ENCODE measurements around the gene ZNF816. TPM values are rescaled to one million over a fixed set of nuclear protein-coding genes. Genes with fewer than 3 reads are reported as not detected.

ZNF816 gene
- total RNA-seq (2021): 10.8 to 15.3 TPM (median 12.4 TPM) in 3 replicates
- Bru-seq, nascent RNA: percentile 93 among the genes with signal in this experiment
- long read RNA-seq, experiment 1, transcript ZNF816-206 (4 exons, 2,504 nt): major isoform, 14 of 45 reads
- long read RNA-seq, experiment 1, transcript ZNF816-207 (4 exons, 553 nt): minor isoform, 11 of 45 reads
- long read RNA-seq, experiment 1, partial matches to known transcripts: 2 of 45 reads
- long read RNA-seq, experiment 1, other reads (novel, unspliced or antisense): 9 of 45 reads
- long read RNA-seq, experiment 2, partial matches to known transcripts: 0 of 7 reads
- long read RNA-seq, experiment 2, other reads (novel, unspliced or antisense): 3 of 7 reads
- long read RNA-seq, experiment 3, transcript ZNF816-207 (4 exons, 553 nt): major isoform, 6 of 15 reads
- long read RNA-seq, experiment 3, transcript ZNF816-206 (4 exons, 2,504 nt): major isoform, 6 of 15 reads
- long read RNA-seq, experiment 3, partial matches to known transcripts: 0 of 15 reads
- long read RNA-seq, experiment 3, other reads (novel, unspliced or antisense): 2 of 15 reads

DNA sequence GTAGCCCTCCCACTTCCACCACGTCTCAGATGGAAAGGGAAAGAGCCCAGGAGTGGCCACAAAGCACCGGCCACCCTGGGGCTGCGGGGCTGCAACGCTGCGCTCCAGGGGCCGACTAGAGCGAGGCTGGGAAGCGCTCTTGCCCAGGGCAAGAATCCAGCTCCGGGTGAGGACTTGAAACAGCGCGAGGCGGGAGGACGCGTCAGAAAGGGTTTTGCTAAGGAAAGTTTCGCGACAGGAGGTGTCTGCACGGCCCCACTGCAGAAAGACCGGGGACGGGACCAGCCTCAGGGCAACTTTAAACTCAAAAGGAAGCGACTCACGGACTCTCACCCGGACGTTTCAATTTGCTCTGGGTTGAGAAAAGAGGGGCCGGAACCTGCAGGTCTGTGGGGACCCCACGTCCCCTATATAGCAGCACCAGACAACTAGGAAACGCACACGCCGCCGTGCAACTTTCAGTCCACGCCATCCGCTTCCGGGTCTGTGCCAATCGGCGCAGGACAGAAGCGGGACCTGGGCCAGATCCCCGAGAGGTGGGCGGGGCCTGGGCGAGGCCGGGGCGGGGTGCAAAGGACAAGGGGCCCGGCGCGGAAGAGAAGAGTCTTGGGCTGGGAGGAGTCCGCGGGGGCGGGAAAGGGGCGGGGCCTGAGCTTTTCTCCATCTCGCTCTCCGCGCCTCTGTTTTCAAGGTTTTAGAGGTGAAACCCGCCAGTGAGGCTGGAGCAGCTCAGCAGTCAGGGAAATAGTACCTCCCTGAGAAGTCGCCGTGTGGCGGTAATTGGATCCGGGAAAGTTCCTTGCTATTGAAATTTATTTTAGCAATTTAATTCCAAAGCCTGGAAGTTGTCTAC lies at the start of gene ZNF816:
Gene ZNF816 (minus strand): TSS at position 488 of the 853 bp plus-strand sequence. CDS start 6,792 bp downstream, outside the sequence.
- CTCF ChIA-PET: interaction anchor here (0.6 to 3.5 kb wide), 14 partner anchors 15 to 232 kb away, joined by 3 to 16 read pairs (median 4); partner anchors contain the start of gene ZNF320
- peaks cover under 1% of the 10 kb centered on the region; the same call in 1 of the 2 replicates for H3K27me3 Mint-ChIP-seq (ENCODE audit: low read depth)

GRCh38 chr19:53012006-53012405 lies 49.3 kb upstream of the ZNF816 start:
- ATAC-seq: no peak
- CTCF ChIA-PET: no interaction called here
- Mint-ChIP-seq H3K9me3 (no peaks in the 10 kb centered on the region), H3K27ac (no peak overlapping the region), H3K4me1 (peaks cover 10% of the 10 kb centered on the region), H3K4me3 (no peak overlapping the region), H3K36me3 (no peaks in the 10 kb centered on the region), H3K27me3 (ENCODE audit: low read depth) (peaks cover 10% of the 10 kb centered on the region)
- POLR2A ChIA-PET: interaction anchor here (0.7 kb wide), 1 partner anchor 933 kb away, joined by 3 read pairs; no protein-coding TSS in a partner anchor
- TF ChIP-seq HMGA2 (CRISPR knock-in tag; IDR thresholded peaks at IDR 0.05): no peak
- TF ChIP-seq ZBTB43 (CRISPR knock-in tag; IDR thresholded peaks at IDR 0.05): no peak
- TF ChIP-seq, protein P1, sequence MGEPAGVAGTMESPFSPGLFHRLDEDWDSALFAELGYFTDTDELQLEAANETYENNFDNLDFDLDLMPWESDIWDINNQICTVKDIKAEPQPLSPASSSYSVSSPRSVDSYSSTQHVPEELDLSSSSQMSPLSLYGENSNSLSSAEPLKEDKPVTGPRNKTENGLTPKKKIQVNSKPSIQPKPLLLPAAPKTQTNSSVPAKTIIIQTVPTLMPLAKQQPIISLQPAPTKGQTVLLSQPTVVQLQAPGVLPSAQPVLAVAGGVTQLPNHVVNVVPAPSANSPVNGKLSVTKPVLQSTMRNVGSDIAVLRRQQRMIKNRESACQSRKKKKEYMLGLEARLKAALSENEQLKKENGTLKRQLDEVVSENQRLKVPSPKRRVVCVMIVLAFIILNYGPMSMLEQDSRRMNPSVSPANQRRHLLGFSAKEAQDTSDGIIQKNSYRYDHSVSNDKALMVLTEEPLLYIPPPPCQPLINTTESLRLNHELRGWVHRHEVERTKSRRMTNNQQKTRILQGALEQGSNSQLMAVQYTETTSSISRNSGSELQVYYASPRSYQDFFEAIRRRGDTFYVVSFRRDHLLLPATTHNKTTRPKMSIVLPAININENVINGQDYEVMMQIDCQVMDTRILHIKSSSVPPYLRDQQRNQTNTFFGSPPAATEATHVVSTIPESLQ (CRISPR knock-in tag; IDR thresholded peaks at IDR 0.05): no peak
- TF ChIP-seq FOXK1 (CRISPR knock-in tag; IDR thresholded peaks at IDR 0.05): no peak
- no peak for TF ChIP-seq NR3C1 (CRISPR knock-in tag; conservative IDR thresholded peaks at IDR 0.05; ENCODE audit: low read depth)
- DNase-seq (ENCODE audit: low spot score): no peak

More for the DNA sequence above, at the start of gene ZNF816:
- peaks cover 21% of the 10 kb centered on the region for H3K4me1 Mint-ChIP-seq
- H3K27ac Mint-ChIP-seq: peak within 1 kb of the TSS; percentile 98
- peaks cover 15% of the 10 kb centered on the region for H3K36me3 Mint-ChIP-seq
- TF ChIP-seq ZNF232 (CRISPR knock-in tag; IDR thresholded peaks at IDR 0.05): 0 out of 2 replicates have a peak, but pooled peaks have one; percentile 34
- no peak for TF ChIP-seq ZNF263 (CRISPR knock-in tag; IDR thresholded peaks at IDR 0.05; ENCODE audit: low read depth)
- TF ChIP-seq MAX (CRISPR knock-in tag; IDR thresholded peaks at IDR 0.05): peak; percentile 46; the same call in 1 of the 2 replicates
- peak; percentile 75 for TF ChIP-seq SP1 (CRISPR knock-in tag; conservative IDR thresholded peaks at IDR 0.05)
- peak; percentile 98 for ATAC-seq
- peak within 1 kb of the TSS; percentile 99 for H3K4me3 Mint-ChIP-seq
- DNase-seq (ENCODE audit: low spot score): peak; percentile 99
- peaks cover 15% of the 10 kb centered on the region for H3K9me3 Mint-ChIP-seq
- POLR2A ChIA-PET: interaction anchor here (0.7 to 1.3 kb wide), 5 partner anchors 17 to 82 kb away, joined by 3 to 5 read pairs (median 3); partner anchors contain the start of gene ERVV-2

DNA sequence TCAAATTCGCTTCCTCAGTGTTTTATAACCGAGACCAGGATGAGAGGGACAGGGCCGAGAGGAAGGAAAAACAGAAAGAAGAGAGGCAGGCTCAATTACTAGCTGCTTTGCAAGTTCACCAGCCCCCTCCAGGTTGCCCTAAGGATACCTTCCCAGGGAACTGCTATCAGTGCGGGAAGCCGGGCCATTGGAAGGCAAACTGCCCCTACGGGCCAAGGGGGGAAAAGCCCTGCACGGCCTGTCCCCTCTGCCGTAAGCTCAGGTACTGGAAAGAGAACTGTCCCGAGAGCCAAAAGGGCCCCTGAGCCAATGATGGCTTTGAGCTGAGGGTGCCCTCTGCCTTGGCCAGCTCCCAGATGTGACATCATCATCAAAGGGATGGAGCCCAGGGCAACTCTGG lies 47.8 kb upstream of the ZNF816 start:
- Mint-ChIP-seq H3K9me3 (no peaks in the 10 kb centered on the region), H3K36me3 (no peaks in the 10 kb centered on the region), H3K27me3 (ENCODE audit: low read depth) (peaks cover 10% of the 10 kb centered on the region), H3K4me3 (no peak overlapping the region), H3K4me1 (peaks cover 7% of the 10 kb centered on the region), H3K27ac (no peak overlapping the region)
- CTCF ChIA-PET: interaction anchor here (0.7 to 2.2 kb wide), 10 partner anchors 9 to 113 kb away, joined by 3 to 28 read pairs (median 4); partner anchors contain the start of gene ZNF320
- POLR2A ChIA-PET: interaction anchor here (1.0 to 1.2 kb wide), 2 partner anchors 13 to 48 kb away, joined by 3 to 4 read pairs; partner anchors contain the start of gene ZNF816
- ATAC-seq (peak; percentile 99), DNase-seq (ENCODE audit: low spot score) (peak; percentile 81)
- 0 out of 2 replicates have a peak, but pooled peaks have one; percentile 20 for TF ChIP-seq HMGXB4 (CRISPR knock-in tag; IDR thresholded peaks at IDR 0.05)
- no peak for TF ChIP-seq ZNF423 (CRISPR knock-in tag; IDR thresholded peaks at IDR 0.05)

Measured in WTC11 (cell line).